Smooth muscle cell (in vitro differentiated cells): ENCODE data around the gene SERPINA1. TPM values are rescaled to one million over a fixed set of nuclear protein-coding genes. Genes with fewer than 3 reads are reported as not detected.

Experiments used
- DNase-seq: peaks from one replicate; lab custom pipeline; 2025; ENCODE audit not compliant: unreplicated experiment; lab: John Stamatoyannopoulos, UW
- H2AFZ ChIP-seq: fragments of 200-600 bp; sonication (generic); 2 replicates; pipeline ENCODE4 v1.6.0; 2016; ENCODE audit warnings: antibody characterized with exemption, low read depth, mild to moderate bottlenecking
- H3F3A ChIP-seq: fragments of 200-600 bp; sonication (generic); 2 replicates; pipeline ENCODE4 v1.6.0; 2017; ENCODE audit warnings: antibody characterized with exemption, low read depth
- H3K27ac ChIP-seq: fragments of 200-600 bp; sonication (generic); 2 replicates; pipeline ENCODE4 v1.5.1; 2016; ENCODE audit warnings: low read depth, mild to moderate bottlenecking
- H3K27me3 ChIP-seq: fragments of 200-600 bp; sonication (generic); 2 replicates; pipeline ENCODE4 v1.6.1; 2016; ENCODE audit warnings: low read depth, mild to moderate bottlenecking
- H3K36me3 ChIP-seq: fragments of 200-600 bp; sonication (generic); 2 replicates; pipeline ENCODE4 v1.5.1; 2016; ENCODE audit warnings: low read depth
- H3K4me1 ChIP-seq: fragments of 200-600 bp; sonication (generic); 2 replicates; pipeline ENCODE4 v1.5.1; 2016; ENCODE audit warnings: low read depth
- H3K4me2 ChIP-seq: fragments of 200-600 bp; sonication (generic); 2 replicates; pipeline ENCODE4 v1.6.0; 2016; ENCODE audit warnings: mild to moderate bottlenecking
- H3K4me3 ChIP-seq: fragments of 200-600 bp; sonication (generic); 2 replicates; pipeline ENCODE4 v1.5.1; 2016; ENCODE audit warnings: mild to moderate bottlenecking
- H3K79me2 ChIP-seq: fragments of 200-600 bp; sonication (generic); 2 replicates; pipeline ENCODE4 v1.6.0; 2016; ENCODE audit warnings: low read depth, mild to moderate bottlenecking
- H3K9ac ChIP-seq: fragments of 200-600 bp; sonication (generic); 2 replicates; pipeline ENCODE4 v1.6.0; 2016; ENCODE audit warnings: low read depth
- H3K9me3 ChIP-seq: fragments of 200-600 bp; sonication (generic); replicated peaks from 2 replicates; pipeline ENCODE4 v1.5.1; 2016; ENCODE audit warnings: low read depth
- H4K20me1 ChIP-seq: fragments of 200-600 bp; sonication (generic); 2 replicates; pipeline ENCODE4 v1.6.0; 2016; ENCODE audit warnings: low read depth
- CTCF ChIP-seq: fragments of 200-600 bp; sonication (generic); IDR thresholded peaks from 2 replicates; pipeline ENCODE4 v1.5.1; 2017; ENCODE audit warnings: borderline replicate concordance, mild to moderate bottlenecking, antibody characterized with exemption; ENCODE audit not compliant: insufficient read depth, poor library complexity, severe bottlenecking
- WGBS: methylation state at CpG from one replicate; pipeline ENCODE4 v1.1.7; 2016; ENCODE audit warnings: low lambda C conversion rate; 5-methylcytosine and 5-hydroxymethylcytosine counted together
- polyA plus RNA-seq: library from polyadenylated mRNA; unstranded; fragments of >200 nt; fragmentation: Nextera tagmentation; extraction: Ambion mirVana; gene quantifications from 2 replicates; pipeline ENCODE4 v1.2.1, GENCODE V29; 2016
- total RNA-seq: library from RNA; depleted of rRNA; stranded (reverse); fragments of >200 nt; gene quantifications from 2 replicates; pipeline ENCODE4 v1.2.3, GENCODE V29; 2014

The SERPINA1 gene
- total and polyA plus RNA-seq, 2 experiments from 2014 or later = 1.8 to 2.4 TPM

GRCh38 chr14:94382099-94382715, 6.2 kb downstream of the SERPINA1 start:
- Histone ChIP-seq H3K9ac (no peak overlapping the region), H3K4me1 (no peaks in the 10 kb centered on the region), H4K20me1 (no peaks in the 10 kb centered on the region), H3K9me3 (no peaks in the 10 kb centered on the region), H3K36me3 (no peaks in the 10 kb centered on the region), H2AFZ (no peak overlapping the region), H3K4me3 (no peak overlapping the region), H3K79me2 (no peaks in the 10 kb centered on the region), H3K27ac (no peak overlapping the region), H3K4me2 (no peak overlapping the region), H3F3A (no peaks in the 10 kb centered on the region), H3K27me3 (no peaks in the 10 kb centered on the region)
- no peak for DNase-seq
- WGBS = 92% methylated on average over 4 of the region's 4 CpGs
- no peak for TF ChIP-seq CTCF

- WGBS = 88% methylated on average over 7 of the region's 7 CpGs
- Histone ChIP-seq H3K4me2 (no peak overlapping the region), H4K20me1 (no peaks in the 10 kb centered on the region), H3K4me3 (no peak overlapping the region), H3K4me1 (no peaks in the 10 kb centered on the region), H2AFZ (no peak overlapping the region), H3K27ac (no peak overlapping the region), H3K27me3 (no peaks in the 10 kb centered on the region), H3K79me2 (no peaks in the 10 kb centered on the region), H3K9me3 (no peaks in the 10 kb centered on the region), H3F3A (no peaks in the 10 kb centered on the region), H3K36me3 (no peaks in the 10 kb centered on the region), H3K9ac (no peak overlapping the region)
- TF ChIP-seq CTCF = no peak
- no peak for DNase-seq
These were observed 7.0 kb downstream of the SERPINA1 start for GRCh38 chr14:94381149-94382030.

GRCh38 chr14:94380225-94381148, 7.9 kb downstream of the SERPINA1 start:
- no peak overlapping the region for H3K27ac ChIP-seq
- H3K4me1 ChIP-seq = peaks cover 5% of the 10 kb centered on the region
- no peaks in the 10 kb centered on the region for H4K20me1 ChIP-seq
- no peak overlapping the region for H2AFZ ChIP-seq
- DNase-seq = no peak
- no peak overlapping the region for H3K9ac ChIP-seq
- no peaks in the 10 kb centered on the region for H3K27me3 ChIP-seq
- no peaks in the 10 kb centered on the region for H3K36me3 ChIP-seq
- H3K79me2 ChIP-seq = no peaks in the 10 kb centered on the region
- WGBS = 84% methylated on average over 16 of the region's 16 CpGs
- H3F3A ChIP-seq = no peaks in the 10 kb centered on the region
- no peak for TF ChIP-seq CTCF
- no peak overlapping the region for H3K4me3 ChIP-seq
- H3K4me2 ChIP-seq = no peak overlapping the region
- no peaks in the 10 kb centered on the region for H3K9me3 ChIP-seq
